Mesenteric fat pad (tissue), 1 donor: ENCODE data around the gene CARD6. TPM values are rescaled to one million over a fixed set of nuclear protein-coding genes. Genes with fewer than 3 reads are reported as not detected.
"Not testable (repeated sequence)": the region's sequence is repeated elsewhere in the genome, so short reads cannot be mapped to it uniquely, and the experiment has no call there.

Experiments used
- DNase-seq: peaks from one replicate; pipeline ENCODE4 v3.0.0-alpha.2; 2020; ENCODE audit warnings: low spot score
- long read RNA-seq: library from polyadenylated mRNA; unstranded; transcript quantifications from one replicate; pipeline ENCODE4 v2.0.0, GENCODE V29; 2020
- total RNA-seq: library from RNA; stranded (reverse); fragmentation: NEBNext Ultra II Directional; extraction: Animal tissue kit (Norgen Biotek cat#: 25700); gene quantifications from one replicate; pipeline ENCODE4 v1.2.1, GENCODE V29; 2021
- donor health status: DM: yes; HTN: yes; CAD: no.

The CARD6 gene
- total RNA-seq: 19.5 TPM
- long read RNA-seq, partial matches to known transcripts: 14 of 18 reads
- long read RNA-seq, other reads (novel, unspliced or antisense): 4 of 18 reads

DNA sequence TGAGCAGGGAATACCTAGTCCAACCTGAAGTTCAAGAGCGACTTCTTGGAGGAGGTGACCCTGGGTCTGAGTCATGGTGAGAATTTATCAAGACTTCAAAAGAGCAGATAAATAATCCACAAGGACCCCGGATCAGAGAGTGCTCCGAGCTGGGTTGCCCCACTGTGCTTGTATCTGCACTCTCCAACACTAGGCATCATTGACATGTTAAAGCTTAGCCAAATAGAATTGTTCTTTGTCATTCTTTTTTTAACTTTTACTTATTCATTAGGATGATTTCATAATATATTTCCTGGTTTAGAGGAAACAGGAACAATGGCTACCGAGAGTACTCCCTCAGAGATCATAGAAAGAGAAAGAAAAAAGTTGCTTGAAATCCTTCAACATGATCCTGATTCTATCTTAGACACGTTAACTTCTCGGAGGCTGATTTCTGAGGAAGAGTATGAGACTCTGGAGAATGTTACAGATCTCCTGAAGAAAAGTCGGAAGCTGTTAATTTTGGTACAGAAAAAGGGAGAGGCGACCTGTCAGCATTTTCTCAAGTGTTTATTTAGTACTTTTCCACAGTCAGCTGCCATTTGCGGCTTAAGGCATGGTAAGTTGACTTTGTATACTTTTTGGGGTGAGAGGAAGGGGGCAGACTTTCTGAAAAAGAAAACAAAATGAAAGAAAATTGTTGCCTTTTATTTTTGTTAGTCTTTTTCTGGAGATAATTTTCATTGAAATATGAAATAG lies at the start of gene CARD6:
TSS of gene CARD6 (plus strand) at position 300 of the 738 bp plus-strand sequence. CDS start at position 316, 16 bp downstream.
- no peak for DNase-seq

- no peak for DNase-seq
Observed at GRCh38 chr5:40791715-40792139, 49.4 kb upstream of the CARD6 start.

DNA sequence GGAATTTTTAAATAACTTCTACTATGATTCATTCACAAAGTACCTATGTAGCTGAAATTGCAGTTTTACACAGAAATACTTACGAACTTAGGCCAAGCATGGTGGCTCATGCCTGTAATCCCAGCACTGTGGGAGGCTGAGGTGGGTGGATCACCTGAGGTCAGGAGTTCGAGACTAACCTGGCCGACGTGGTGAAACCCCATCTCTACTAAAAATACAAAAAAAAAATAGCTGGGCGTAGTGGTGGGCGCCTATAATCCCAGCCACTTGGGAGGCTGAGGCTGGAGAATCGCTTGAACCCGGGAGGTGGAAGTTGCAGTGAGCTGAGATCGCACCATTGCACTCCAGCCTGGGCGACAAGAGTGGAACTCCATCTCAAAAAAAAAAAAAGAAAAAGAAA lies 48.5 kb upstream of the CARD6 start:
- not testable (repeated sequence) for DNase-seq

DNA sequence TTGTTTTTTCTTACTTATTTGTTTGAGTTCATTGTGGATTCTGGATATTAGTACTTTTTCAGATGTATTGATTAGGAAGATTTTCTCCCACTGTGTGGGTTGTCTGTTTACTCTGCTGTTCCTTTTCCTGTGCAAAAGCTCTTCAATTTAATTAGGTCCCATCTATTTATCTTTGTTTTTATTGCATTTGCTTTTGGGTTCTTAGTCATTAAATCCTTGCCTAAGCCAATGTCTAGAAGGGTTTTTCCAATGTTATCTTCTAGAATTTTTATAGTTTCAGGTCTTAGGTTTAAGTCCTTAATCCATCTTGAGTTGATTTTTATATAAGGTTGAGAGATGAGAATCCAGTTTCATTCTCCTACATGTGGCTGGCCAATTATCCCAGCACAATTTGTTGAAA lies 46.8 kb upstream of the CARD6 start:
- not testable (repeated sequence) for DNase-seq

GRCh38 chr5:40794877-40795276 lies 46.3 kb upstream of the CARD6 start:
- not testable (repeated sequence) for DNase-seq

DNA sequence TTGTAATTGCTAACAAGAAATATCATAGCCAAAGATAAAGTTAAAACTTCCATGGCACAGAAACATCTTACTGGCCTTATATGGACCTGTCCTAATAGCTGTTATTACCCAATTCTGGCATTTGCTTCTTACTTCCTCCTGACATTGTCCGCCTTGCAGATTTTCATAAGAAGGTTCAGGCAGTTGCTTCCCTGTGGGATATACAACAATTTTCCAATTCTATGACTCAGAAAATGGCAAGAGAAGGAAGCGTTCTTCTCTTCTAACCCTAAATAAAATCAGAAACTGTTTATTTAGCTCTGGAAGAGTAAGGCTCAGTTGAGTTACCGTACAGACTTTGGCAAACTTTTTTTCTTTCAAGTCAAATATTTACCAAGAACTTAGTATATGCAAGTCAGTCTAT lies 44.7 kb upstream of the CARD6 start:
- no peak for DNase-seq

GRCh38 chr5:40797273-40798011 lies 43.7 kb upstream of the CARD6 start:
- peak; percentile 92 for DNase-seq

DNA sequence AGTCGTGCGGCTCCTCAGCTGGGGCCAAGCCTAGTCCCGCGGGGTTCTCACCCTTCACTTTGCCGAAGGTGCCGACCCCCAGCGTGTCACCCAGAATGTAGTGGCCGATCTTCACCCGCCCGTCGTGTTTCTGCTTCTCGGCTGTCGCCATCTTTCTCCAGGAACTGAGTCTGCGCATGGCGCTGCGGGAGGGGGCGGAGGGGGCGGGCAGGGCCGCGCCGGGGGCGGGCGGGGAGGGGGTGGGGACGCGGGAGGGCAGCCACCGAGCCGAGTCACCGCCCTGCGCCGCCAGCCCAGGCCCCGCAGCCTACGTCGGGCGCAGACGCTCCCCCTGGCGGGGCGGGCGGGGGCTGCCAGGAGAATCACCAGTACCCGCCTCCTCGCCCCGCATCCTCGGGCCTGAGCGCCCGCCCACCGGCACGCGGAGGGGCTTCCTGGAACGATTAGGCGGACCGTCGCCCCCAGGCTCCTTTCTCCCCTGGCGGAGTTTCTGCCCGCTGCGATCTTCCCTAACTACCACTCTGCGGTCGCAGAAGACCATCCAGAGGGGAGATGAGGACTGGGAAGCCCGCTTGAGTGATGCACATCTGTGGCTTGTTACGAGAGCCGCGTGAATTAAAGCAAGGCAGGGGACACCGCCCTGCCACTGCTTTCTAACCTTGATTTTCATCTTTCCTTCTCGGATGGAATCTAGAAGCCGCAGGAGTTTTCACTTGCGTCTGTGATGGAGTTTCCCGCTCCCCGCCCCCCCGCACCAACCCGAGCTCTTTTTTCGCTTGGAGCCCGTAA lies 43.0 kb upstream of the CARD6 start, which contains the start of gene PRKAA1:
TSS of gene PRKAA1 (minus strand) at position 363 of the 789 bp plus-strand sequence. CDS start at position 178, 185 bp downstream.
- DNase-seq: peak; percentile 96

DNA sequence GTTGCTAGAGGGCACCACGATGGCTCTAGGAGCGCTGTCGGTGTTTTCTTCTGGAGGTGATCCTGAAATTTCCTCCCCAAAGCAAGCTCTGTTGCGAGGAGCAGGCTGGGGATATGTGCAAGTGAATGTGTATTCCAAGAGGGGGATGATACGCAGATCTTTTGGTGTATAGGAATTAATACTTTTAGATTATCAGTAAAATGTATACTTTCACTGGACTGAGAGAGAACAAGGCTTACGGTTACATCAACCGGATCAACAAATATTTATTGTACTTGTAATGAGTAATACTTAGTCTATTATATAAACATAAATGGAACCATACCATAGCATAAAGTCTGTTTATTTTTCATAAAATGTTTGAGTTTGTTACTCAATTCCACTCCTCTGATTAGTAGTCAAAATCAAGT lies 42.4 kb upstream of the CARD6 start:
- DNase-seq: no peak

GRCh38 chr5:40799258-40799657 lies 41.9 kb upstream of the CARD6 start:
- DNase-seq: no peak

DNA sequence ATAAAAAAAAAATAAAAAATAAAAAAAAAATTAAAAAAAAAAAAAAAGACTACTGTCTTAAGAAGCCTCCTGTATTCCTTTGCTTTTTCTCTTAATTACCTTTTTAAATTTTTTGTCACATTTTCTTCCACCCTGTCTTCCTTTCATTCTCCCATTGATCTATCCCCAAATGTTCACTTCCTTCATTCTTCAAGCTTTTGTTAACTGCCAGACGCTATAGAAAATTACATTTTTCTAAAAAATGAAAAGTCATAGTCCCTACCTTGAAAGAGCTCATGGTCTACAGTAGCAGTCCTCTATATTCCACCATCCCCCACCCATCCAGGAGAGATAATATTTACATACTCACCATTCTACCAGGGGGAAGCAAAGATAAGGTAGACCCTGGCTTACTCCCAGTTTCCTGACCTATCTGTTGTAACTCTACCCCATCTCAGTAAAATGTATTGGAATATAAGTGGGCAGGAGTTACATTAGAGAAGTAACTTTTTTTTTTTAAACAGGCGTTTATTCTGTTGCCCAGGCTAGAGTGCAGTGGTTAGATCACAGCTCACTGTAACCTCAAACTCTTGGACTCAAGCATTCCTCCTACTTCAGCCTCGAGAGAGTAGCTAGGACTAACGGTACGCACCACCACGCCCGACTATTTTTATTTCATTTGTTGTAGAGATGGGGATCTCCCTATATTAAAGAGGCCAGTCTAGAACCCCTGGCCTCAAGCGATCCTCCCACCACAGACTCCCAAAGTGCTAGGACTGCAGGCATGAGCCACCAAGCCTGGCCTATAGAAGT lies 39.2 kb upstream of the CARD6 start:
- no peak for DNase-seq

DNA sequence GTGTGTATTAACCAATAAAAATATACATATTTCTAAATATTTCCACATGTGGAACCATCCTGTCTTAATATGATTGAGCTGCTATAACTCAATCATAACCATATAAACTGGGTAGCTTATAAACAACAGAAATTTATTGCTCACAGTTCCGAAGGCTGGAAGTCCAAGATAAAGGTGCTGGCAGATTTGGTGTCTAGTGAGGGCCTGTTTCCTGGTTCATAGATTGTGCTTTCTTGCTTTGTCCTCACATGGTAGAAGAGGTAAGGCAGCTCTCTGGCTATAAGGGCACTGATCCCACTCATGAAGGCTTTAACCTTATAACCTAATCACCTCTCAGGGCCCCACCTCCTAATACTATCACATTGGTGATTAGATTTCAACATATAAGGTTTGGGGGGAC lies 29.0 kb upstream of the CARD6 start:
- DNase-seq: no peak

- DNase-seq: no peak
Observed at GRCh38 chr5:40813698-40814281, 27.4 kb upstream of the CARD6 start.

GRCh38 chr5:40823459-40823858 lies 17.7 kb upstream of the CARD6 start:
- DNase-seq: no peak

DNA sequence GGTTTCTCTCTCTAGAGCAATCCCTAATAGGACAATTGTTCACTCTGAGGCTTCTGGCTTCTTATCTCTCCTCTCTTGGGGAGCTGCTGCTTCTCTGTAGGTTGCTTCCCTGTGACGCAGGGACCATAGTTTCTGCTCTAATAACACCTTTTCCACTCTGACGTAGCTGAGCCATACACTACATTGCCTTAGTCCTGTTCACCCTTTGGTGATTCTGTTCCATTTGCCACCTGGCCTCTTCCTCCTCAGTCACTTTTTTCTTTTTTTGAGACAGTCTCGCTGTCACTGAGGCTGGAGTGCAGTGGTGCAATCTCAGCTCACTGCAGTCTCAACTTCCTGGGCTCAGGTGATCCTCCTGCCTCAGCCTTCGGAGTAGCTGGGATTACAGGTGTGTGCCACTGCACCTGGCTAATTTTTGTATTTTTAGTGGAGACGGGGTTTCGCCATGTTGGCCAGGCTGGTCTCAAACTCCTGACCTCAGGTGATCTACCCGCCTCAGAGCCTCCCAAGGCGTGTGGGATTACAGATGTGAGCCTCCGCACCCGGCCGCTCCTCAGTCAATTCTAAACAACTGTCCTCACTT lies 15.6 kb upstream of the CARD6 start:
- not testable (repeated sequence) for DNase-seq

- DNase-seq: no peak
Observed at GRCh38 chr5:40826489-40827187, 14.5 kb upstream of the CARD6 start.

GRCh38 chr5:40827188-40827977 lies 13.8 kb upstream of the CARD6 start:
- no peak for DNase-seq

DNA sequence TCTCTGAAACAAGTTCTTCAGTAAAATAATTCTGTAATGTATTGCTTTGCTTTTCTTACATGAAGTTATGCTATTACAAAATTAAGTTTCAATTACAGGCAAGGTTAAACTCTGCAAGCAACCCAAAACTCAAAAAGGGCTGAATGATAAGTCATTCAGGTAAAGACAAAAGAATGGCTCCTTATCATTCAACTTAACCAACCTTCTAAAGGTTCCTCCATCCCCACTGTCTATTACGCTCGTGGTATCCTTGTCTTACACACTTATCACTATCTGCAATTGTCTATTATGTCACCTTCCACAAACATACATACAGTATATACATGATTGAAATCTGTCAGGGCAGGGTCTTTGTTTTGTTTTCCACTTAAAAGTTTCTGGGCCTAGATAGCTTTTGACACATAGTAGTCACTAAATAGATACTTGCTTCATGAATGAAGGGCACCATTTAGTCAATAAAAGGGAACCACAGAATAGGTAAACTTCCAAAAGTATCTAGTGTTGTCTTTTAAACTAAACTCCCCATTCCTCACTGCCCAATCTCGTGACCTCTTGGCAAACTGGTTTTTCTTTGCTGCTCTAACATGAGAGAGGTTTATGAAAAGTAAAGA lies 13.0 kb upstream of the CARD6 start:
- DNase-seq: no peak
